Hematopoietic multipotent progenitor cell (in vitro differentiated cells): ENCODE measurements around the gene LCLAT1. TPM values are rescaled to one million over a fixed set of nuclear protein-coding genes. Genes with fewer than 3 reads are reported as not detected.
A peak's percentile ranks its signal among the peaks of the same experiment; 100 is the strongest.

Source experiments
- DNase-seq, 3 donors: peaks; one replicate each; pipeline ENCODE4 v3.0.0-alpha.2; 2011 to 2015; ENCODE audit warnings: low read depth in 2 of 3, low spot score in 2 of 3
- total RNA-seq: library from RNA; depleted of rRNA; stranded (reverse); fragments of >200 nt; gene quantifications from one replicate; pipeline ENCODE4 v1.2.3, GENCODE V29; 2012

The LCLAT1 gene
- total RNA-seq, 1 donor, result 11.6 TPM

DNA sequence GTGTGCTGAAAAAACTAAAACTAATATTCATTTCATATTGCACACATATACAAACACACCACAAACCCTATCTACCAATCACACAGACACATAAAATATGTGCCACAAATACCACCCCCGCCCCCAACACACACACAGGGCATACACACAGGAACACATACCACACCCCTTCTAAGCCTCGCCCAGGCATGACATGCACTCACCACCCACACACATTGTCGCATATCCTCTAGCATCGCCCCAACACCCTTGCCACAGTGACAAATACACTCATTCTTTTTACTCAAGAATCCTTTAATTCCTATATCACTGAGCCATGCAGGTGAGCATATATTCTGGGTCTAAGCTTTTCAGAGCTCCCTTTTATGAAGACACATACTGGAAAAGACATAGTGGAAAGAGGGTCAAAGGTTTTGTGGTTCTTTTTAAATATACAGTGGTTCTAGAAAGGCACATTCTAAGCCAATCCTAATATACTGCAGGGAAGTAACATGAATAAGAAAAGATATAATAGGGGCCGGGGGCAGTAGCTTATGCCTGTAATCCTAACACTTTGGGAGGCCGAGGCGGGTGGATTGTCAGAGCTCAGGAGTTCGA, 24.5 kb upstream of the LCLAT1 start:
- DNase-seq, result peak in 1 of 3 donors; percentile 19

DNA sequence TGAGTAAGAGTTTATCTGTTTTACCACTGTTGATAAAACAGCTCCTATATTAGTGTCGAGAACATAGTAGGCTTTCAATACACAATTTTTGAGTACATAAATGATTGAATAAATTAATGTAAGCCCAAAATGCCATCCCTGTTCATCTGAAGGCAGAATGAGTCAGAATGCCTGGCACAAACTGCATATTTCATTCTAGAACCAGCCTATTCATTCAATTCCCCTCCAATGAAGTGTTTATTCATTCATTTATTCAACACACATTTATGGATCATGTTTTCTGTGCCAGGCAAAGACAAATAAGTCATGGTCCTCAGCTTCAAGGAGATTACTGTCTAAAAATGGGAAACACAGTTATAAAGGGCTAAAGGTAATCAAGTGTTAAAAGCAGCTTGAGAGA, 22.8 kb upstream of the LCLAT1 start:
- DNase-seq, result no peak

DNA sequence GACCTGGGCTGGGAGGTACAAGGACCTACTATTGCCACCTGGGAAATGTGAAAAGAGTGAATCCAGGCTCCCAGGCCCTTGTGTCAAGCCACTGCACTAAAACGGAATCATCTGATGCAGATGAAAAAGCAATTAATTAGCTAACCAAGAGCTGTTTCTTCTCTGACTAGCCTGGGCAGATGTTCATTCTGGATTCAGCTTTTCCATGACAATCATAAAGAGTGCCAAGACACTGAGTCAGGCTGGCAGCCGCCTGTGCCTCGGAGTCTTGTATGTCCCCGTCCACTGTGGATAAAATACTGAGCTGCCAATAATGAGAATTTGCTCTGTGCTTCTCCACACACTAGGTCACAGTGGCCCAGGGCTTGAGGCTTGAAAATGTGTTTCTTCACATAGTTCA, 21.7 kb upstream of the LCLAT1 start:
- no peak for DNase-seq

- DNase-seq, result no peak
Measured at GRCh38 chr2:30427606-30428347, 19.3 kb upstream of the LCLAT1 start.

DNA sequence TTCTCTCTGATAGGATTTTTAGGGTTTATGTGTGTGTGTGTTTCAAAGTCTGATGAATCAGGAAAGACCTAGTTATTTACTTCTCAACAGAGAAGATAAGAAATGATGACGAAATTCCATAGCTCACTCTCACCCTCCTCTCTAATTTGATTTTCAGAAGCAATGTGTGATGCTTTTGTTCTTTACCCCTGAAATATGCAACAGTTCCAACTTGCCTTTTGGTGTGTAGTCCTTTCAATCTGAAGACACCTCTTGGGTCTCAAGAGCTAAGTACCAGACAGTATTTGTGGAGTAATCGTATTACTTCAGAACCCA, 18.7 kb upstream of the LCLAT1 start:
- no peak for DNase-seq

- no peak for DNase-seq
Measured at GRCh38 chr2:30428827-30429461, 18.1 kb upstream of the LCLAT1 start.

DNA sequence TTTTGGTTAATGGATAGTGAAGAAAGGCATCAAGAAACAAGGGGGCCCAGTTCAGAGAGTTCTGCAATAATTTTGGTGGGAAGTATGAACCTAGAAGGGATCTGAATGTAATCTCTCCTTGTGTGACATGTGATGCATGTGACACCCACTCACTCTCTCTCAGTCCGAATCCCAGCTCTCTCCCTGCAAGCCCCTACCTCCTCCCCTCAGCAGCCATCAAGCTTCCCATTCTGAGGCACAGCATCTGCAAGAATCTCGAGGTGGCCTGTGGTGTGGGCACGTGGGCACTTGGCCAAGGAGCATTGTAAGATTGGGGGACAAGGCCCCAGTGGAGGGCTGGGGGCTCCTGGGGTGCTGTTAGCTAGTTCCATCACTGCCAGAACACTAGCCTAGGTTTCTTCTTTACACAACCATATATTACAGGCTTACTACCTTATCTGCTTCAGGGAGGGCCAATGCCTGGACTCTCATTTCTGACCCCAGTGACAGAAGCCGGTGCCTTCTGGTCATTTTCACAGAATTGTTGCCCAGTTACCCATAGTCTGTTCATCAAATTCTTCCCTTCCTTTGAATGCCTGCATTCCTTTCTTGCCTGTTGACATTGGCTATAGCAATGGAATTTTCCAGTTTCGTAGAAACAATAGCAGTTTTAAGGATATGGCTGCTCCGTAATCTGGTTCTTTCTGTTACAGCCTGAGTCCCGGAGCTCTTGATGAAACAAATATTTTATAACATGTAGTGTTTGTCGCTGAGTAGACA, 13.3 kb upstream of the LCLAT1 start:
- no peak for DNase-seq

DNA sequence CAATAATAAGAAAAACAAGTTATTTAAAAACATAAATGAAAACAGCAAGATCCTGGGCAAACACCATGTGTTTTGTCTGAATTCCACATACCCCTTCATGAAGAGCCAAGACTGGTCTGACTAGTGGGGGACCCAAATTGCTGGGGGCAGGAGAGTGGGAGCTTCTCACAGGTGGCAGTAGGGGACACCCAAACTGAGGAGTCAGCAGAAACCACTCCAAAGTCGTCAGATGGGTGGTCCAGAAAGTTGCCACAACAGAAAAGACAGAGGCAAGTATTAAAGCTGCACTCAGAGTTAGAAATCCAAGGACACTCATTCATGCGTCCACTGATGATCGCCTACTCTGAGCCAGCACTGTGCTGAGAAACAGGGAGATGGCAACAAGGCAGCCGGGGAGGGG, 12.3 kb upstream of the LCLAT1 start:
- no peak for DNase-seq

- no peak for DNase-seq
Measured at GRCh38 chr2:30436859-30437435, 10.1 kb upstream of the LCLAT1 start.

DNA sequence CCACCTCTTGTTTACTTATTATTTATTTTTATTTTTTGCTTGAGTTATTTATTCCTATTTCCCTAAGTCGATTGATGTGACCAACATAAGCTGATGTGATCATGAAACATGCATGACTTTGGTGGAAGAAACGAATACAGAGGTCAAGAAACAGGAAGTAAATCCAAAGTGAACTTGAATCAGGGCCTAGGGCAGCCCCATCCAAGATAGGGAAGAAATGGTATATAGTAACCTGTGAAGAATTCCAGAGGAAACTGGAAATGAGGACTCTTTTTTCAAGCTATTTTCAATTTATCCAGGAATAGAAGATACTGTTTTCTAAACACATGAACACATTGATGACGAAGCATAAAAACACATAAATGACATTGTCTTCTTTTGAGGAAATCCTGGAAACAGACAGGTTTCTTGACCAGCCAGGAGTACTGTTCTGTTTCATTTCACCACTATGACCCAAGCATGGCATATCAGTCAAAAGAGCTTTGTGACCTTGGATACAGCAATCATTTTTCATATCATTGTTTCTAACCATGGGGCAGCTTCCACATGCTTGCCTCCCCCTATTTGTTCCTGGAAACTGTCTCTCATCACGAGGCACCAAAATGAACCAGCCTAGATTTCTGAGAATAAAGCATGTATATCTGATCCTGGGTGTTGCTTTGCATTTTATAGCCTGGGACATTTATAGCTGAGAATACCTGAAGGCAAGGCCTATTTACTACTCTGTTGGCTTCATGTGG, 9.1 kb upstream of the LCLAT1 start:
- DNase-seq, result no peak

DNA sequence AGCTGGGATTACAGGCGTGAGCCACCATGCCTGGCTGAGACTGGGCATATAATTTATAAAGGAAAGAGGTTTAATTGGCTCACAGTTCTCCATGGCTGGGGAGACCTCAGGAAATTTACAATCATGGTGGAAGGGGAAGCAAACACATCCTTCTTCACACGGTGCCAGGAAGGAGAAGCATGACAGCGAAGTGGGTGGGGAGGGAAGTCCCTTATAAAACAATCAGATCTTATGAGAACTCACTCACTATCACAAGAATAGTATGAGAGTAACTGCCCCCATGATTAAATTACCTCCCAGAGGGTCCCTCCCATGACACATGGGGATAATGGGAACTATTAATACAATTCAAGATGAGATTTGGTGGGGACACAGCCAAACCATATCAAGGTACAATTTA, 7.8 kb upstream of the LCLAT1 start:
- no peak for DNase-seq

- peak in 1 of 3 donors; percentile 6 for DNase-seq
Measured at GRCh38 chr2:30439879-30440278, 7.2 kb upstream of the LCLAT1 start.

GRCh38 chr2:30441023-30441422, 6.0 kb upstream of the LCLAT1 start:
- DNase-seq, result no peak

DNA sequence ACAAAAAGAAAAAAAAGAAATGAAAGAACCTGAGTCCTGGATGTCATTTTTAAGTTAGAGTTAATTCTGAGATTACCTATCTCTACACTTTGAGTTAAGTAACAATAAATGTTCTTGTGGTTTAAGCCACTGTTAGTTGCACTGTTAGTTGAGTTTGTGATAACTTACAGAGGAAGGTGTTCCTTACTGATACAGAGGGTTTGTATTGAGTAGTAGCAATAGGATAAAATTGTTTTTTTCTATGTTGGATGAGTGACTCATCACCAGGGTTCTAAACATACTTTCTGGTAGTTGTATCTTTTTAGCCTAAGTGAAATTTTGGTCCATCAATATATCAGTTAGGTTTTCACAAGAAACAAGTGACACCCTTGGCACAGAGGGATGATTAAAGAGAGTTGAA, 4.0 kb upstream of the LCLAT1 start:
- no peak for DNase-seq

GRCh38 chr2:30444273-30444672, 2.8 kb upstream of the LCLAT1 start:
- DNase-seq, result no peak

GRCh38 chr2:30445266-30445821, 1.7 kb upstream of the LCLAT1 start:
- DNase-seq, result no peak

DNA sequence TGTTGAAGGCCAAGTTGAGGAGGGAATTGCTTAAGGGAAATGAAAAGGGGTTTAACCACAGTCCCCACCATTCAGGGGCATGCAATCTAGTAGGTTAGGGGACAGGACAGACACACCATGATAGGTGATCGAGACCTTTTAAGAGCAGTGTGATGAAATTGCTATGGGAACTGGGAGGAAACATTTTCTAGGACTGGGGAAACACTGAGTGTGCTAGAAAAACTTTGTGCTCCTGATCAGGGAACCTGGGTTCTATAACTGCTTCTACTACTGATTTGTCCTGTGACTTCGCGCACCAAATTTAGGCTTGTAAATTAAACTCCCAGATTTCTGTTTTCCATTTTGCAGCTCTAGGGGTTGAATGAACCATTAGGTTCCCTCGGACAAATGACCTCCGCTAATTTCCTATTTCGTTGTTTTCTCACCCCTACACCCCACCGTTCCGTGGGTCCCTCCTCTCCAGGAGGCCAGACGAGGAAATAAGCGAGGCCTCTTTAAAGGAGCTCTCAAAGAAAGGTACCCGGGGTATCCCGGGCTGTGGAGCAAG, 371 bp upstream of the LCLAT1 start:
- DNase-seq, result peak; percentile 6 to 34 (median 7)

DNA sequence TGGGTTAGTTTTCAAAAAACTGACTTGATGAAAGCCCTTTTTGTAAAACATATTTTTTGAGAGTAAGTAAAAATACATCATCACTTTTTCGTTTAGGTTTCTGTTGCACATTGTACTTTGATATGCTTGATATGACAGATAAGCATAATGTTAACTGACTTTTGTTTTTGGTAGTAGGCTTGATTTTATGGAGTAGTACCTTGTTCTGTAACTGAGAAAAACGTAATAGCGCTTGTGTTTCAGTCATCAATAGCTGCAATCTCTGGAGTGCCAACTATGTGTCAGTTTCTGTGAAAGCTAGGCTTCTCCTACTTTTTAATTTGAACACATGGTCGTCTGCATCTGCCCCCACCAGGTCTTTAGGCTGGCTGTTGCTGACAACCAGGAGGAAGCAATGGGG, 1.3 kb downstream of the LCLAT1 start:
- no peak for DNase-seq

GRCh38 chr2:30448866-30449265, 1.8 kb downstream of the LCLAT1 start:
- no peak for DNase-seq

- no peak for DNase-seq
Measured at GRCh38 chr2:30450025-30450424, 3.0 kb downstream of the LCLAT1 start.
